Cardiac muscle cell (in vitro differentiated cells and primary cell): ENCODE measurements around the gene FASTK. TPM values are rescaled to one million over a fixed set of nuclear protein-coding genes. Genes with fewer than 3 reads are reported as not detected.

Experiments
- DNase-seq, 2 donors: peaks; one replicate each; pipeline versions ENCODE4 v3.0.0 to v3.0.0-alpha.2; 2010 to 2017; ENCODE audit warnings: low read depth in 1 of 2, low spot score in 1 of 2
- H3K27ac ChIP-seq: fragments of 200-600 bp; sonication (generic); 2 replicates; pipeline ENCODE4 v1.5.1; 2016
- H3K27me3 ChIP-seq: fragments of 200-600 bp; sonication (generic); 2 replicates; pipeline ENCODE4 v1.6.0; 2016; ENCODE audit warnings: control low read depth
- H3K36me3 ChIP-seq: fragments of 200-600 bp; sonication (generic); 2 replicates; pipeline ENCODE4 v1.5.1; 2016; ENCODE audit warnings: control low read depth
- H3K4me1 ChIP-seq: fragments of 200-600 bp; sonication (generic); 2 replicates; pipeline ENCODE4 v1.8.1; 2017; ENCODE audit warnings: low read depth, mild to moderate bottlenecking, mixed run types
- H3K4me3 ChIP-seq: fragments of 200-600 bp; sonication (generic); 2 replicates; pipeline ENCODE4 v1.5.1; 2016; ENCODE audit warnings: mild to moderate bottlenecking
- H3K9me3 ChIP-seq: fragments of 200-600 bp; sonication (generic); 2 replicates; pipeline ENCODE4 v1.5.1; 2017; ENCODE audit warnings: low read depth, mild to moderate bottlenecking, control low read depth
- CTCF ChIP-seq: IDR thresholded peaks from 2 replicates; pipeline ENCODE4 v1.5.1; 2012; ENCODE audit warnings: low read depth, mild to moderate bottlenecking, low read length
- polyA plus RNA-seq: library from polyadenylated mRNA; unstranded; fragments of >200 nt; fragmentation: Nextera tagmentation; extraction: Ambion mirVana; gene quantifications from 2 replicates; pipeline ENCODE4 v1.2.1, GENCODE V29; 2016
- total RNA-seq: library from RNA; depleted of rRNA; stranded (reverse); fragments of >200 nt; gene quantifications from 2 replicates; pipeline ENCODE4 v1.2.3, GENCODE V29; 2016

Gene FASTK
- total and polyA plus RNA-seq, 2 experiments from 2014 or later = 165 to 227 TPM

GRCh38 chr7:151123822-151124464 is 43.3 kb upstream of the FASTK start:
- no peaks in the 10 kb centered on the region for H3K4me1 ChIP-seq
- no peaks in the 10 kb centered on the region for H3K9me3 ChIP-seq
- H3K36me3 ChIP-seq = peaks cover 19% of the 10 kb centered on the region
- peak; percentile 85 to 92 for DNase-seq
- H3K27ac ChIP-seq = no peak overlapping the region
- TF ChIP-seq CTCF = peak; percentile 98
- no peaks in the 10 kb centered on the region for H3K27me3 ChIP-seq
- H3K4me3 ChIP-seq = no peak overlapping the region

GRCh38 chr7:151123158-151123821 is 42.7 kb upstream of the FASTK start:
- TF ChIP-seq CTCF = no peak
- DNase-seq = no peak
- Histone ChIP-seq H3K36me3 (peaks cover 18% of the 10 kb centered on the region), H3K9me3 (no peaks in the 10 kb centered on the region), H3K4me3 (no peak overlapping the region), H3K27me3 (no peaks in the 10 kb centered on the region), H3K4me1 (no peaks in the 10 kb centered on the region), H3K27ac (no peak overlapping the region)

- H3K9me3 ChIP-seq = no peaks in the 10 kb centered on the region
- H3K36me3 ChIP-seq = peaks cover 18% of the 10 kb centered on the region
- no peak overlapping the region for H3K27ac ChIP-seq
- H3K27me3 ChIP-seq = no peaks in the 10 kb centered on the region
- no peak for TF ChIP-seq CTCF
- DNase-seq = no peak
- no peak overlapping the region for H3K4me3 ChIP-seq
- no peaks in the 10 kb centered on the region for H3K4me1 ChIP-seq
Observed at GRCh38 chr7:151122796-151123157, 42.2 kb upstream of the FASTK start.

- no peak overlapping the region for H3K27ac ChIP-seq
- no peaks in the 10 kb centered on the region for H3K9me3 ChIP-seq
- DNase-seq = no peak
- no peaks in the 10 kb centered on the region for H3K4me1 ChIP-seq
- no peak for TF ChIP-seq CTCF
- no peaks in the 10 kb centered on the region for H3K27me3 ChIP-seq
- H3K36me3 ChIP-seq = peaks cover 18% of the 10 kb centered on the region
- no peak overlapping the region for H3K4me3 ChIP-seq
Observed at GRCh38 chr7:151122276-151122675, 41.7 kb upstream of the FASTK start.

GRCh38 chr7:151121380-151122170 is 41.0 kb upstream of the FASTK start:
- no peak for DNase-seq
- no peak overlapping the region for H3K27ac ChIP-seq
- no peak overlapping the region for H3K4me3 ChIP-seq
- H3K36me3 ChIP-seq = peaks cover 18% of the 10 kb centered on the region
- no peaks in the 10 kb centered on the region for H3K27me3 ChIP-seq
- no peak for TF ChIP-seq CTCF
- H3K4me1 ChIP-seq = no peaks in the 10 kb centered on the region
- no peaks in the 10 kb centered on the region for H3K9me3 ChIP-seq
